Stimulated activated CD4-positive, alpha-beta T cell treated with anti-CD3 and anti-CD28 coated beads, Interleukin-4, amount 100 ng/mL, for 48 hours (primary cell): Measurements from ENCODE around the gene PCBP3.

ENCODE experiments used
- DNase-seq, 2 donors: peaks; one replicate each; pipeline ENCODE4 v3.0.0-alpha.2; 2020; ENCODE audit warnings: low read depth in 2 of 2

PCBP3 gene

GRCh38 chr21:45927851-45928850 is 284.6 kb downstream of the PCBP3 start:
- DNase-seq: no peak

- DNase-seq: no peak
These were observed 285.9 kb downstream of the PCBP3 start for GRCh38 chr21:45929449-45929848.

- DNase-seq: no peak
These were observed 286.8 kb downstream of the PCBP3 start for GRCh38 chr21:45930231-45930760.

- no peak for DNase-seq
These were observed 287.3 kb downstream of the PCBP3 start for GRCh38 chr21:45930792-45931191.

- DNase-seq: no peak
These were observed 288.0 kb downstream of the PCBP3 start for GRCh38 chr21:45931397-45931969.

- DNase-seq: peak in 1 of 2 donors; percentile 5
These were observed 289.5 kb downstream of the PCBP3 start for GRCh38 chr21:45932922-45933502.

GRCh38 chr21:45934085-45934484 is 290.6 kb downstream of the PCBP3 start:
- no peak for DNase-seq

GRCh38 chr21:45934554-45934953 is 291.0 kb downstream of the PCBP3 start:
- DNase-seq: no peak

- DNase-seq: no peak
These were observed 292.1 kb downstream of the PCBP3 start for GRCh38 chr21:45935628-45936027.

GRCh38 chr21:45937721-45938452 is 294.4 kb downstream of the PCBP3 start:
- no peak for DNase-seq

GRCh38 chr21:45938453-45938755 is 294.9 kb downstream of the PCBP3 start:
- DNase-seq: no peak

- no peak for DNase-seq
These were observed 295.4 kb downstream of the PCBP3 start for GRCh38 chr21:45938811-45939520.

GRCh38 chr21:45939521-45940045 is 296.1 kb downstream of the PCBP3 start:
- DNase-seq: no peak

GRCh38 chr21:45940091-45940490 is 296.6 kb downstream of the PCBP3 start:
- no peak for DNase-seq

GRCh38 chr21:45940621-45941337 is 297.3 kb downstream of the PCBP3 start:
- DNase-seq: no peak

- DNase-seq: no peak
These were observed 297.8 kb downstream of the PCBP3 start for GRCh38 chr21:45941338-45941710.

GRCh38 chr21:45941717-45942546 is 298.4 kb downstream of the PCBP3 start:
- DNase-seq: no peak

GRCh38 chr21:45942755-45943629 is 299.5 kb downstream of the PCBP3 start:
- no peak for DNase-seq
